Measurements from ENCODE around the gene ZNF81.
"Not testable (repeated sequence)": the region's sequence is repeated elsewhere in the genome, so short reads cannot be mapped to it uniquely, and the experiment has no call there.

ZNF81 gene
- 11.8 to 43.2 (median 17.4) reads per million in 9 experiments for total RNA-seq

DNA sequence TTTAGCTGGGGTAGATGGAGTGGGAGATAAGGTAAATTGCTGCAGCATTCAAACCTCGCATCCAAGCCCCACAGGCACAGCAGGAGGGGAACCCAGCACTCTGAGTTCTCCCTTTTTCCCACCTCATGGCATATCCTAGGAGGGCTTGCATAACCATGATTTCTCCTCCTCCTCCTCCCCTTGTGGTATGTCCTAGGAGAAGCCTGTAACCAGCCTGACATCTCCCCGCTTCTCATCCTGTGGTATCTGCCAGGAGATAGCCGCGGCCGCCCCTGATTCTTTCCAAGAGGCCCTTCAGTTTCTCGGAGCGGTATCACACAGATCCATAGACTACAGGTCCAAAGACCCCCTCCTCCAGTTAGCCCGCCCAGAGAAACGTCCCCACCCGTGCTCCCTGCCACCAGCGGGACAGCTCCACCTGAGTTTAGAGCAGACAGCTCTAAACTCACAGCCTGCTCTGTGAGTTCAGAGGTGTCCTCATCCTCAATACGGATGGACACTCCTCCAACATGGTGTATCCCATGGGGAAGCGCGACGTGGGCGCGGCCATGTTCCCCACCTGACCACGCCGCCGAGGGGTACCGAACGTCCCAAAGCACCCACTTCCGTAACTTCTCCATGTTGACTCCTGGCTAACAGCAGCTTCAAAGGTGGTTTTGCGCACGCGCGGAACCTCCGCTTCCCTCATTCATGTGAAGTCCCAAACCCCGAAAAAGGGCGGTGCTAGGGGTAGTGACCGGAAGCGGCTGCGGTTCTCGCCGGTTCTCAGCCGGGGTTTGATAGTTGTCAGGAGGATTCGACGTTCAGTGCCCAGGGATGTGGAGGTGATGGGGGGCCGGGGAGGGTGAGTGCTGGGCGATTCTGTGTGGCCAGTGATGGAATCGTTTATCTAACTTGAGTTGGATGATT, at the start of gene ZNF81:
Gene ZNF81, plus strand, starts transcription at position 739 of the 909 bp plus-strand sequence. CDS start 9,366 bp downstream, outside the sequence.
- peak within 1 kb of the TSS; percentile 98 to 99 for H3K27ac Mint-ChIP-seq
- no peaks in the 10 kb centered on the region for H3K27me3 Mint-ChIP-seq
- H3K9me3 Mint-ChIP-seq = no peaks in the 10 kb centered on the region
- DNase-seq = peak; percentile 84 to 89 (median 87)
- peaks cover 15 to 25% of the 10 kb centered on the region in 2 donors for H3K4me1 Mint-ChIP-seq (ENCODE audit: low read depth in 2 of 2)
- peak; percentile 97 for ATAC-seq (replicated peaks)
- peak within 1 kb of the TSS; percentile 97 to 99 for H3K4me3 Mint-ChIP-seq
- H3K36me3 Mint-ChIP-seq (ENCODE audit: insufficient read depth) = peaks cover 11% of the 10 kb centered on the region

DNA sequence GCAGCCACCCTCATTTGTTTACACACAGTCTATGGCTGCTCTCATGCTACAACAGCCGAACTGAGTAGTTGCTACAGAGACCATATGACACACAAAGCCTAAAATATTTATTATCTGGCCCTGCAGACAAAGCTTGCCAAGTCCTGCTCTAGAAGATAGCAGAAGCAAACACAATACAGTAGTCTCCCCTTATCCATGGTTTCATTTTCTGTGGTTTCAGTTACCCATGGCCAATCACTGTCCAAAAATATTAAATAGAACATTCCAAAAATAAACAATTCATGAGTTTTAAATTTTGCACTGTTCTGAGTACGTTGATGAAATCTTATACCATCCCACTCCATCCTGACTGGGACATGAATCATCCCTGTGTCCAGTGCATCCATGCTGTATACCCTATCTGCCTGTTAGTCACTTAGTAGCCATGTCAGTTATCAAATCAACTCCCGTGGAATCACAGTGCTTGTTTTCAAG, 40.2 kb upstream of the ZNF81 start:
- H3K27ac Mint-ChIP-seq = no peak overlapping the region
- ATAC-seq (replicated peaks) (no peak), DNase-seq (no peak)
- H3K36me3 Mint-ChIP-seq (ENCODE audit: insufficient read depth) = no peaks in the 10 kb centered on the region
- H3K4me1 Mint-ChIP-seq (ENCODE audit: low read depth in 2 of 2) = no peaks in the 10 kb centered on the region
- H3K9me3 Mint-ChIP-seq = no peaks in the 10 kb centered on the region
- H3K4me3 Mint-ChIP-seq = no peak overlapping the region
- H3K27me3 Mint-ChIP-seq = peaks cover 0 to 3% of the 10 kb centered on the region in 2 donors

DNA sequence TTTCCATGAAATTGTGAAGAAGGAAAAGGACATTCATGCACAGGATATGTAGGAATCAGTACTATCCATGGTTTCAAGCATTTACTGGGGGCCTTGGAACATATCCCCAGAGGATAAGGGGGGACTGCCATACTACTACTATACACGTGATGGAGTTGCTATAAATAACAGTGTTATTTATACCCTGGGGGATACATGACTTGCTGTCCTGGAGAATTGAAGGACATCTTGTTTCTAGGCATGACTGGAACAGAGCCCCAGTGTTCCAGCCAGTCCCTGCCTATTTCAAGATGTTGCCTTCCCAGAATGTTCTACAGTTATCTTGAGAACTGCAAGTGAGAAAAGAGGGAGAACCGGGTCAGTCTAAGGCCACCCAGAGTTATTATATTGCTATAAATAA, 39.6 kb upstream of the ZNF81 start:
- H3K4me1 Mint-ChIP-seq (ENCODE audit: low read depth in 2 of 2) = no peaks in the 10 kb centered on the region
- no peaks in the 10 kb centered on the region for H3K9me3 Mint-ChIP-seq
- no peak overlapping the region for H3K4me3 Mint-ChIP-seq
- no peak for DNase-seq
- ATAC-seq (replicated peaks) = no peak
- H3K27me3 Mint-ChIP-seq = peaks cover 0 to 5% of the 10 kb centered on the region in 2 donors
- no peaks in the 10 kb centered on the region for H3K36me3 Mint-ChIP-seq (ENCODE audit: insufficient read depth)
- no peak overlapping the region for H3K27ac Mint-ChIP-seq

DNA sequence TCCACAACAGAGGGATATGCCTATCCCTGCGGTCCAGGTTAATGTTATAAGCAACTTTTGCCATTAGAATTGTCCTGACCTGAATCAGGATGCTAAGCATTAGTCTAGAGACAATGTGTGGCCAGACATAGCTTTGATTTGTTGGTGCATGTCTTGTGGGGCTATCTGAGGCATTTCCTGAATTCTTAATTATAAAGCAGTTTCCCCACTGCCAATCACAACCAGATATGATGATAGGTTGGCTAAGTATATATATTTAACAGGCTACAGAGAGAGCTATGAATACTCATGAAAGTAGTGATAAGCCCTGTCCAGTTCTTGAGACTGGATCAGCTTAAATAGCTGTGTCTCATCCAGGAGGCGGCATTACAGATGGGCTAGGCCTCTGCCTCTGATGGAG, 37.8 kb upstream of the ZNF81 start:
- H3K4me3 Mint-ChIP-seq = no peak overlapping the region

DNA sequence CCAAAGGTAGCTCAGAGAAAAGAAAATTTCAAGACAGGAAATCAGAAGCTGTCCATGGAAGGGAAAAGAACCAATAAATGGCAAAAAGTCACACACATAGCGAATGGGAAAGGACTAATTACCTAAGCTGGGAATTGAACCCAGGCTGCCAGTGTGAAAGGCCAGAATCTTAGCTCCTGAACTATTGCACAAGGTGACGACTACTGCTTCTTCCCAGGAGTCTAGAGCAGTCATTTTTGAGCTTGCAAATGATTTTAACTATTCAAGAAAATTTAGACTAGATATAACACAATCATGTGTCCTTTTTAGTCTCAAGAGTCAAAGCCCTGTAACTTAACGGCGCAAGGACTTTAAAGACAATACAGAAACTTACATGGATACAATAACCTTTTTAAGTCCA, 34.1 kb upstream of the ZNF81 start:
- DNase-seq (no peak), ATAC-seq (replicated peaks) (no peak)
- no peak overlapping the region for H3K4me3 Mint-ChIP-seq
- no peak overlapping the region for H3K27ac Mint-ChIP-seq
- peaks cover 0 to 5% of the 10 kb centered on the region in 2 donors for H3K27me3 Mint-ChIP-seq
- H3K4me1 Mint-ChIP-seq (ENCODE audit: low read depth in 2 of 2) = no peaks in the 10 kb centered on the region
- no peaks in the 10 kb centered on the region for H3K36me3 Mint-ChIP-seq (ENCODE audit: insufficient read depth)
- H3K9me3 Mint-ChIP-seq = no peaks in the 10 kb centered on the region

More for the DNA sequence above, 37.8 kb upstream of the ZNF81 start:
- Mint-ChIP-seq H3K27me3 (peaks cover 0 to 5% of the 10 kb centered on the region in 2 donors), H3K4me1 (ENCODE audit: low read depth in 2 of 2) (no peaks in the 10 kb centered on the region), H3K9me3 (no peaks in the 10 kb centered on the region), H3K27ac (no peak overlapping the region), H3K36me3 (ENCODE audit: insufficient read depth) (no peaks in the 10 kb centered on the region)
- DNase-seq (no peak), ATAC-seq (replicated peaks) (no peak)

DNA sequence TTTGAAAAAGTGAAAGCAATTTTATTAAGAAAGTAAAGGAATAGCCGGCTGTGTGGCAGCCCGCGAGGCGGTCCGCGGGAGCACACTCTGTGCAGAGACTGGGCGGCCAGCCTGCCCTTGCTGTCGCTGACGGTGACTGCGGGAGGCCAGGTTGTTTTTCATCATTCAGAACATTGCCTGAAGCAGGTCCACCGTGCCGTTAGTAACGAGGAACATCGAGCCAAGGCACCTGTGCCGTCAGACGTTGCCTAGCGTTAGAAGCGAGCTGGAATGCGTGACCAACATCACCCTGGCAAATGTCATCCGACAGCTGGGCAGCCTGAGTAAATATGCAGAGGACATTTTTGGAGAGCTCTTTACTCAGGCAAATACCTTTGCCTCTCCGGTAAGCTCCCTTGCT, 33.6 kb upstream of the ZNF81 start:
- H3K36me3 Mint-ChIP-seq (ENCODE audit: insufficient read depth); H3K4me1 Mint-ChIP-seq (ENCODE audit: low read depth in 2 of 2); H3K9me3 Mint-ChIP-seq; H3K4me3 Mint-ChIP-seq; DNase-seq; H3K27ac Mint-ChIP-seq; H3K27me3 Mint-ChIP-seq; ATAC-seq (replicated peaks): not testable (repeated sequence)

DNA sequence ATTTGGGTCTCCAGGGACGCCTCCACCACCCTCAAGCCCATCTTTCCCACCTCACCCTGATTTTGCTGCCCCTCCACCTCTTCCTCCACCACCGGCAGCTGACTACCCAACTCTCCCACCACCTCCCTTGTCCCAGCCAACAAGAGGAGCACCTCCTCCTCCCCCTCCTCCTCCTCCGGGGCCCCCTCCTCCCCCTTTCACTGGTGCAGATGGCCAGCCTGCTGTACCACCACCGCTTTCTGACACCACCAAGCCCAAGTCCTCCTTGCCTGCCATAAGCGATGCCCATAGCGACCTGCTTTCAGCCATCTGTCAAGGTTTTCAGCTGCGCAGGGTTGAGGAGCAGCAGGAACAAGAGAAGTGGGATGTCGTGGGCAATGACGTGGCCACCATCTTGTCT, 32.4 kb upstream of the ZNF81 start:
- DNase-seq (no peak), ATAC-seq (replicated peaks) (no peak)
- Mint-ChIP-seq H3K27me3 (peaks cover 0 to 5% of the 10 kb centered on the region in 2 donors), H3K9me3 (no peaks in the 10 kb centered on the region), H3K27ac (no peak overlapping the region), H3K4me3 (no peak overlapping the region), H3K36me3 (ENCODE audit: insufficient read depth) (no peaks in the 10 kb centered on the region), H3K4me1 (ENCODE audit: low read depth in 2 of 2) (no peaks in the 10 kb centered on the region)

DNA sequence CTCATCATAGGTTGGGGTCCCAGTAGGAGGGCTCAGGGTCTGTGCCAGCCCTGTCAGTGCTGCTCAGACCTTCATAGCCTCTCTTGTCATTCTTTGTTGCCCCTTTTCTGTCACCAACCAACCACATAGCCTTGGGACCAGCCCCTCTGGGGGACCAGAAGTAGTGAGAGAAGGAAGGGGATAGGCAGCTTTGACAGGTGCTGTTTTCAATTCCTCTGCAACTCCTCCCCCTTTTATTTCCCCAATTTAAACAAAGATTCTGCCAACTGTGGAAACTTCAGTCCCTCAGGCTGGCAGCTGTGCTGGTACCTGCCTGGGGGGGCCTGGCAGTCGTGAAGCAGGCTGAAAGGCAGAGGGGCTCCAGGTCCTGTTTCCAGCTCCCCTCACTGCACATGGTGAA, 30.9 kb upstream of the ZNF81 start:
- H3K27me3 Mint-ChIP-seq; H3K4me3 Mint-ChIP-seq; H3K9me3 Mint-ChIP-seq; DNase-seq; H3K36me3 Mint-ChIP-seq (ENCODE audit: insufficient read depth); H3K4me1 Mint-ChIP-seq (ENCODE audit: low read depth in 2 of 2); ATAC-seq (replicated peaks); H3K27ac Mint-ChIP-seq: not testable (repeated sequence)

DNA sequence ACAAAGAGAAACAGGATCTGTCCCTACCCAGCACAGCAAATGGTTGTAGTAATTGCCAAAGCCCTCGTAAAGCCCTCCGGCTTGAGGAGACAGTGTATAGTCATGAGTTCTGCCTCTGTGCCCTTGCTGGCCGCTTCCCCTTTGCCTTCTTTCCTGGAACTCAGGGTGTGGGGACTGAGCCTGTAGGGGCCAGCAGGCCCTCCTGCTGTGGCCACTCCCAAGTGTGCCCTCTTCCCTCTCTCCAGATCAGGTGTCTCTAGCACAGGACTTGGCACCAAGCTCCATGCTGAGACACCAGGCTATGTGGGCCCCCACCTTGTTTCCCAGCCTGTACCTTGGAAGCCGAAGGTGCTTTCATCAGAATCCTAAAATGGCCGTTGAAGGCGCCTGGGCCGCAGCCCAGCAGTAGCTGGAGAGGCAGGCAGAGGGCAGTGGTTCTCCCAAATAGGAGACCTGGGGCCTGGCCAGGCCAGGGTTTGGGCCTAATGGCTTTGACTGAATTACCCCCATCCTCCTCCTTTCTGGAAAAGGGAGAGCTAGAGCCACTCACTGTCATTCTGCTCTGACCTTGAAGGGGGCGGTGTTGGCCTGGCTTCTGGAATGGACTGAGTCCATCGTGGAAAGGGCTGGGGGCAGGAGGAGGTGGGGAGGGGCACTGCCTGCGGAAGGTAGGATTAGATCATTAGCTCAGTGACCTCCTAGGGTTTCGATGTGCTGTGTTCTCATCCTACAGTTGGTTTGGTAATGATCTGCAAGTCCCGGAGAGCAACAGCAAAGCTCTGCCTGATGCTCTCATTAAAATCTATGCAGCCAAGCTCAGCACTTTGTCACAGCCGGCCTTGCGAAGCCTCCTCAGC, 30.1 kb upstream of the ZNF81 start:
- ATAC-seq (replicated peaks); DNase-seq; H3K27me3 Mint-ChIP-seq; H3K4me1 Mint-ChIP-seq (ENCODE audit: low read depth in 2 of 2); H3K9me3 Mint-ChIP-seq; H3K36me3 Mint-ChIP-seq (ENCODE audit: insufficient read depth); H3K4me3 Mint-ChIP-seq; H3K27ac Mint-ChIP-seq: not testable (repeated sequence)

DNA sequence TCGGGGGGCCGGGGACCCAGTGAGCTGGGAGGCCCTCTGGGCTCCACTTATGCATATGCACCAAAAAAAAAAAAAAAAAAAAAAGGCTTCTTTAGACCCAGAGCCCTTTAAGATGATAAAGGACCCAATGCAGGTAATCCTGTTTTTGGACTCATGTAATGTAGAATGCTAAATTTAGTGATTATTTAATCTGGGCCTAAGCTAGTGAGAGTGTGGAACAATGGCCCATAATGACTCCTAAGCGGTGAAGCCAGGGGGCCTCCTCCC, 29.5 kb upstream of the ZNF81 start:
- not testable (repeated sequence) for H3K4me3 Mint-ChIP-seq

DNA sequence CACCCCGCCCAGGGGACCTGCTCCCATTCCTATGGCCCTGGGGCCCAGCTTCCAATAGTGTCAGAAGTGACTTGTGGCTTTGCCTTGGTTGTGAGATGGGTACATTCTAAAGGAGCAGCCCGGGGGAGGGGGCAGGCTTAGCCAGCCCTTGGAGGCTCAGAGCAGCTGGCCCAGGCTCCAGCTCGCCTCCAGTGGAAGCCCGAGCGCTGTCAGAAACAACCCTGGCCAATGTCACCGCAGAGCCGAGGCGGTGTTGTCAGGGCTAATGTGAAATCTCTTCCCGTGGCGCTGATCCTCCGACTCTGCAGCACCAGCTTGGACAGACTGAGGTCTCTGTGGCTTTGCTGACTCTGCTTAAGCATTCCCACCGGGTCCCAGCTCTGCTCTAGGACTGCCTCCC, 29.2 kb upstream of the ZNF81 start:
- Mint-ChIP-seq H3K4me3 (no peak overlapping the region), H3K9me3 (no peaks in the 10 kb centered on the region), H3K4me1 (ENCODE audit: low read depth in 2 of 2) (no peaks in the 10 kb centered on the region), H3K27ac (no peak overlapping the region), H3K36me3 (ENCODE audit: insufficient read depth) (no peaks in the 10 kb centered on the region), H3K27me3 (no peaks in the 10 kb centered on the region)
- no peak for ATAC-seq (replicated peaks)
- DNase-seq = no peak

More for the DNA sequence above, 29.5 kb upstream of the ZNF81 start:
- ATAC-seq (replicated peaks); H3K27ac Mint-ChIP-seq; H3K4me1 Mint-ChIP-seq (ENCODE audit: low read depth in 2 of 2); DNase-seq; H3K27me3 Mint-ChIP-seq; H3K9me3 Mint-ChIP-seq; H3K36me3 Mint-ChIP-seq (ENCODE audit: insufficient read depth): not testable (repeated sequence)

DNA sequence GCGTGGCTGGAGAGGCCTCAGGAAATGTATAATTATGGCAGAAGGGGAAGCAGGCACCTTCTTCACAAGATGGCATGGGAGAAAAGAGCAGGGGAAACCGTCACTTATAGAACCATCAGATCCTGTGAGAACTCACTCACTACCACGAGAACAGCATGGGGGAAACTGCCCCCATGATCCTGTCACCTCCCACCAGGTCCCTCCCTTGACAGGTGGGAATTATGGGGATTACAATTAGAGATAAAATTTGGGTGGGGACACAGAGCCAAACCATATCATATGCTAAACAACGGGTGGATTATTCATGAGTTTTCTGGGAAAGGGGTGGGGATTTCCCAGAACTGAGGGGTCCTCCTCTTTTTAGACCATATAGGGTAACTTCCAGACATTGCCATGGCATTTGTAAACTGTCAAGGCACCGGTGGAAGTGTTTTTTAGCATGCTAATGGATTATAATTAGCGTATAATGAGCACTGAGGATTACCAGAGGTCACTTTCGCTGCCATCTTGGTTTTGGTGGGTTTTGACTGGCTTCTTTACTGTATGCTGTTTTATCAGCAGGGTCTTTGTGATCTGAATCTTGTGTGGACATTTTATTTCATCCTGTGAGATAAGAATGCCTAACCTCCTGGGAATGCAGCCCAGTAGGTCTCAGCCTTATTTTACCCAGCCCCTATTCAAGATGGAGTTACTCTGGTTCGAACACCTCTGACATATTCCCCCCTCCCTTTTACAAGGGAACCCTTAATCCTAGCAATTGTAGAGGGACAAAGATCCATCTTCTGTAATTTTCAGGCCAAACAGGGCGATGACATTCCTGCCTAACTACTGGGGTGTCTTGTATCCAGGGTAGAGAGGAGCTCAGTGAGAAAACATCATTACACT, 27.6 kb upstream of the ZNF81 start:
- H3K4me1 Mint-ChIP-seq (ENCODE audit: low read depth in 2 of 2) = no peaks in the 10 kb centered on the region
- no peak overlapping the region for H3K4me3 Mint-ChIP-seq
- H3K27me3 Mint-ChIP-seq = no peaks in the 10 kb centered on the region
- DNase-seq (no peak), ATAC-seq (replicated peaks) (no peak)
- no peak overlapping the region for H3K27ac Mint-ChIP-seq
- no peaks in the 10 kb centered on the region for H3K36me3 Mint-ChIP-seq (ENCODE audit: insufficient read depth)
- H3K9me3 Mint-ChIP-seq = no peaks in the 10 kb centered on the region

DNA sequence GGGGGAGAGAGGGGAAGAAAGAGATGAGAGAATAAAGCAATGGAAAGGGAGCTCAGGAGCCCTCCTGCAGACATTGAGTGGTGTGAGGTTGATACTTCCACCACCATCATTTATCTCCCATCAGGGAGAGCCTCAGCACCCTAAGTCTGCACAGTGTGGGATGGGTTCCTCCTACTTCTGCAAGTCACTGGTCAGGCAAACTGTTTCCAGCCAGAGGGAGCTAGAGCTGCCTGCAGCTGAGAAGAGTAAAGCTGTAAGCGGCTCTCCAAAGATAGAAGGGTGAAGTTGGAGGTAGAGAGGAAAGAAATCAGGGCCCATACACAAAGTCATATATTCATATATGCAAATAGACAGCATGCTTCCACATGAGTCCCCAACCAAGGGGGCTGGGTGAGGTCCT, 21.9 kb upstream of the ZNF81 start:
- no peak overlapping the region for H3K4me3 Mint-ChIP-seq
- ATAC-seq (replicated peaks) = no peak
- no peak for DNase-seq
- no peak overlapping the region for H3K27ac Mint-ChIP-seq
- peaks cover 0 to 15% of the 10 kb centered on the region in 2 donors for H3K27me3 Mint-ChIP-seq
- no peaks in the 10 kb centered on the region for H3K36me3 Mint-ChIP-seq (ENCODE audit: insufficient read depth)
- no peaks in the 10 kb centered on the region for H3K9me3 Mint-ChIP-seq
- H3K4me1 Mint-ChIP-seq (ENCODE audit: low read depth in 2 of 2) = no peaks in the 10 kb centered on the region

All from effector memory CD8-positive, alpha-beta T cell (primary cell).